ENCODE results near the gene SNX33.

DNA sequence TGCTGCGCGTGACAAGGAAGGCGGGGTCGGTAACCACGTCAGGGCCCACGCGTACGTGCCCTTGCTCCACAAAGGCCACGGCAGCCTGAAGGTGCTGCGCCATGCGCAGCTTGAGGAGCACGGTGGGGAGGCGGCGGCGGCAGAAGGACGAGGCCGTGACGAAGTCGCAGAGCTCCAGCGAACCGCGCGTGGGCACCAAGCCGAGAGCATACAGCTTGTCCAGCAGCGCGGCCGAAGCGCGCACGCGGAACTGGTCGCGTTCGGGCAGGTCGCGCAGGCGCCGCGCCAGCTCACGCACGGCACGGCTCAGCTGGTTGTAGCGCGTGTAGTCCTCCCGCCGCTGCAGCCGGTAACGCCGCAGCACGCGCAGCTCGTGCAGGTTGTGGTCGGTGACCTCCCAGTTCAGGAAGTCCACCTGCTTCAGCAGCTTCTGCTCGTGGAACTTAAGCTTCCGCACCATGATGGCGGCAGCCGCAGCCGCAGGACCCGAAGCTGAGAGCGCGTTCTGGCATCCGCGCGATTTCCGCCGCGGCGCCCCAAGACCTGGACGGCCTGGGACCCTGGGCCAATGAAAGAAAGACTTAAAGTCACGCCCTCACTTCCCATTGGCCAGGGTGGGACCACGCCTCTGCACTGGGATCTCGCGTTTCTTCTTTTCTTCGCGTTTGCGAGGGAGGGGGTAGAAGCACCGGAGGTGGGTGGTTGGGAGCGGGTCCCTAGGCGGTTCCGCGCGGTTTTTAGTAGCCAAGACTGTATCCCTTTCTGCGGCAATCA, 7.8 kb upstream of the SNX33 start, which contains the start of gene IMP3:
- TF ChIP-seq, protein P1, sequence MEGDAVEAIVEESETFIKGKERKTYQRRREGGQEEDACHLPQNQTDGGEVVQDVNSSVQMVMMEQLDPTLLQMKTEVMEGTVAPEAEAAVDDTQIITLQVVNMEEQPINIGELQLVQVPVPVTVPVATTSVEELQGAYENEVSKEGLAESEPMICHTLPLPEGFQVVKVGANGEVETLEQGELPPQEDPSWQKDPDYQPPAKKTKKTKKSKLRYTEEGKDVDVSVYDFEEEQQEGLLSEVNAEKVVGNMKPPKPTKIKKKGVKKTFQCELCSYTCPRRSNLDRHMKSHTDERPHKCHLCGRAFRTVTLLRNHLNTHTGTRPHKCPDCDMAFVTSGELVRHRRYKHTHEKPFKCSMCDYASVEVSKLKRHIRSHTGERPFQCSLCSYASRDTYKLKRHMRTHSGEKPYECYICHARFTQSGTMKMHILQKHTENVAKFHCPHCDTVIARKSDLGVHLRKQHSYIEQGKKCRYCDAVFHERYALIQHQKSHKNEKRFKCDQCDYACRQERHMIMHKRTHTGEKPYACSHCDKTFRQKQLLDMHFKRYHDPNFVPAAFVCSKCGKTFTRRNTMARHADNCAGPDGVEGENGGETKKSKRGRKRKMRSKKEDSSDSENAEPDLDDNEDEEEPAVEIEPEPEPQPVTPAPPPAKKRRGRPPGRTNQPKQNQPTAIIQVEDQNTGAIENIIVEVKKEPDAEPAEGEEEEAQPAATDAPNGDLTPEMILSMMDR (IDR thresholded peaks at IDR 0.05; ENCODE audit: insufficient read depth, low read depth, low read length) = no peak
- no peak for TF ChIP-seq EZH2 (IDR thresholded peaks at IDR 0.05; ENCODE audit: insufficient read depth, low read length)

All from astrocyte (in vitro differentiated cells and primary cell).